ENCODE data around the gene FBLN7.

The FBLN7 gene

GRCh38 chr2:112217854-112218253 is 79.7 kb downstream of the FBLN7 start:
- H3K4me3 ChIP-seq (ENCODE audit: low read depth, low read length), result no peak overlapping the region
- no peaks in the 10 kb centered on the region; the same call in 1 of the 2 replicates for H3K36me3 ChIP-seq
- TF ChIP-seq CTCF (IDR thresholded peaks at IDR 0.05; ENCODE audit: low read depth, low read length), result no peak
- H3K9me3 ChIP-seq, result no peaks in the 10 kb centered on the region
- no peak for DNase-seq
- no peaks in the 10 kb centered on the region for H3K27me3 ChIP-seq
- H3K4me1 ChIP-seq, result no peaks in the 10 kb centered on the region

GRCh38 chr2:112220186-112220585 is 82.0 kb downstream of the FBLN7 start:
- no peaks in the 10 kb centered on the region; the same call in 1 of the 2 replicates for H3K36me3 ChIP-seq
- no peak overlapping the region for H3K4me3 ChIP-seq (ENCODE audit: low read depth, low read length)
- no peak for TF ChIP-seq CTCF (IDR thresholded peaks at IDR 0.05; ENCODE audit: low read depth, low read length)

GRCh38 chr2:112220831-112221230 is 82.6 kb downstream of the FBLN7 start:
- TF ChIP-seq CTCF (IDR thresholded peaks at IDR 0.05; ENCODE audit: low read depth, low read length), result no peak
- Histone ChIP-seq H3K4me1 (no peaks in the 10 kb centered on the region), H3K36me3 (no peaks in the 10 kb centered on the region; the same call in 1 of the 2 replicates), H3K4me3 (ENCODE audit: low read depth, low read length) (no peak overlapping the region), H3K9me3 (no peaks in the 10 kb centered on the region), H3K27me3 (no peaks in the 10 kb centered on the region)
- DNase-seq, result no peak

More at GRCh38 chr2:112220186-112220585, 82.0 kb downstream of the FBLN7 start:
- DNase-seq, result no peak
- no peaks in the 10 kb centered on the region for H3K4me1 ChIP-seq
- H3K9me3 ChIP-seq, result no peaks in the 10 kb centered on the region
- H3K27me3 ChIP-seq, result no peaks in the 10 kb centered on the region

- Histone ChIP-seq H3K27me3 (no peaks in the 10 kb centered on the region), H3K36me3 (0 out of 2 replicates have a peak, but pooled peaks cover 7% of the 10 kb centered on the region), H3K9me3 (no peaks in the 10 kb centered on the region), H3K4me1 (no peaks in the 10 kb centered on the region), H3K4me3 (ENCODE audit: low read depth, low read length) (no peak overlapping the region)
- no peak for DNase-seq
- no peak for TF ChIP-seq CTCF (IDR thresholded peaks at IDR 0.05; ENCODE audit: low read depth, low read length)
Observed at GRCh38 chr2:112229348-112229747, 91.2 kb downstream of the FBLN7 start.

GRCh38 chr2:112230371-112230770 is 92.2 kb downstream of the FBLN7 start:
- TF ChIP-seq CTCF (IDR thresholded peaks at IDR 0.05; ENCODE audit: low read depth, low read length), result no peak
- no peaks in the 10 kb centered on the region for H3K4me1 ChIP-seq
- H3K9me3 ChIP-seq, result no peaks in the 10 kb centered on the region
- no peak for DNase-seq
- 0 out of 2 replicates have a peak, but pooled peaks cover 7% of the 10 kb centered on the region for H3K36me3 ChIP-seq
- no peaks in the 10 kb centered on the region for H3K27me3 ChIP-seq
- no peak overlapping the region for H3K4me3 ChIP-seq (ENCODE audit: low read depth, low read length)
